H1 (cell line): ENCODE data around the gene SLC39A11. TPM values are rescaled to one million over a fixed set of nuclear protein-coding genes. Genes with fewer than 3 reads are reported as not detected.

Experiments used
- GABPA ChIP-seq: IDR thresholded peaks from 2 replicates; pipeline ENCODE4 v1.6.1; 2011; ENCODE audit warnings: mild to moderate bottlenecking, low read length, moderate library complexity, borderline replicate concordance; ENCODE audit not compliant: insufficient read depth
- TAF7 ChIP-seq: optimal IDR thresholded peaks from 2 replicates; pipeline ENCODE3; 2011; ENCODE audit warnings: low read depth, mild to moderate bottlenecking, inconsistent platforms, low read length, moderate library complexity, borderline replicate concordance
- polyA plus RNA-seq, 7 experiments: library from polyadenylated mRNA; depleted of rRNA in 3 of 7; stranded (reverse) in 5 of 7; unstranded in 2 of 7; fragments of >200 nt in 5 of 7; fragments of 200-250 nt in 2 of 7; gene quantifications; 1 replicate in 5 of 7; 2 replicates in 1 of 7; 4 replicates in 1 of 7; pipeline versions ENCODE4 v1.2.1 to v1.2.3, GENCODE V29; 2011 to 2013; ENCODE audit warnings: missing spikeins in 2 of 7, mixed read lengths in 2 of 7
- total RNA-seq: library from RNA; stranded (reverse); fragmentation: NEBNext Ultra II Directional; extraction: Animal tissue kit (Norgen Biotek cat#: 25700); gene quantifications from 2 replicates; pipeline ENCODE4 v1.2.1, GENCODE V29; 2021
- TF ChIP-seq, protein P1 (sequence below): fragments of 300-600 bp; sonication (generic); IDR thresholded peaks from 2 replicates; pipeline ENCODE4 v1.7.1; 2012; ENCODE audit warnings: low read length, moderate library complexity, mild to moderate bottlenecking, inconsistent platforms; ENCODE audit not compliant: insufficient replicate concordance

The SLC39A11 gene
- total and polyA plus RNA-seq, 2 of the 8 experiments (the other 6 are each of a cell fraction or from before 2014, with no cell fraction given) = 12.2 to 19.6 TPM

DNA sequence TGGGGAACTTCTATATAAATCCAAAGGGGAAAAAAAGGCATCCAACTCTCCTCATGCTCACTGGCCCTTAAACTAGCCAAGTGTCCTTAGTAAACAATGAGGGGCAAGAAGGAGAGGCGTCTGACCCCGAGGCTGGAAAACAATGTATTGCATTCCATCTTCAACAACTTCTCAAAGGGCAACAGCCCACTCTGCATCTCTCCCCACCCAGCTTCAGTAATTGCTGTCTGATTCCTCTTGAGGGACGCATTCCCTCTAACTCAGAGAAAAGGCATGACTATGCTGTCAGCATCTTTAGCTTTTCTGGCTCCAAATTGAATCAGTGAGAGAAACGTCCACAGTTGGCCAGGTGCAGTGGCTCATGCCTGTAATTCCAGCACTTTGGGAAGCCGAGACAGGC, 145.8 kb downstream of the SLC39A11 start (continued):
- TF ChIP-seq, protein P1, sequence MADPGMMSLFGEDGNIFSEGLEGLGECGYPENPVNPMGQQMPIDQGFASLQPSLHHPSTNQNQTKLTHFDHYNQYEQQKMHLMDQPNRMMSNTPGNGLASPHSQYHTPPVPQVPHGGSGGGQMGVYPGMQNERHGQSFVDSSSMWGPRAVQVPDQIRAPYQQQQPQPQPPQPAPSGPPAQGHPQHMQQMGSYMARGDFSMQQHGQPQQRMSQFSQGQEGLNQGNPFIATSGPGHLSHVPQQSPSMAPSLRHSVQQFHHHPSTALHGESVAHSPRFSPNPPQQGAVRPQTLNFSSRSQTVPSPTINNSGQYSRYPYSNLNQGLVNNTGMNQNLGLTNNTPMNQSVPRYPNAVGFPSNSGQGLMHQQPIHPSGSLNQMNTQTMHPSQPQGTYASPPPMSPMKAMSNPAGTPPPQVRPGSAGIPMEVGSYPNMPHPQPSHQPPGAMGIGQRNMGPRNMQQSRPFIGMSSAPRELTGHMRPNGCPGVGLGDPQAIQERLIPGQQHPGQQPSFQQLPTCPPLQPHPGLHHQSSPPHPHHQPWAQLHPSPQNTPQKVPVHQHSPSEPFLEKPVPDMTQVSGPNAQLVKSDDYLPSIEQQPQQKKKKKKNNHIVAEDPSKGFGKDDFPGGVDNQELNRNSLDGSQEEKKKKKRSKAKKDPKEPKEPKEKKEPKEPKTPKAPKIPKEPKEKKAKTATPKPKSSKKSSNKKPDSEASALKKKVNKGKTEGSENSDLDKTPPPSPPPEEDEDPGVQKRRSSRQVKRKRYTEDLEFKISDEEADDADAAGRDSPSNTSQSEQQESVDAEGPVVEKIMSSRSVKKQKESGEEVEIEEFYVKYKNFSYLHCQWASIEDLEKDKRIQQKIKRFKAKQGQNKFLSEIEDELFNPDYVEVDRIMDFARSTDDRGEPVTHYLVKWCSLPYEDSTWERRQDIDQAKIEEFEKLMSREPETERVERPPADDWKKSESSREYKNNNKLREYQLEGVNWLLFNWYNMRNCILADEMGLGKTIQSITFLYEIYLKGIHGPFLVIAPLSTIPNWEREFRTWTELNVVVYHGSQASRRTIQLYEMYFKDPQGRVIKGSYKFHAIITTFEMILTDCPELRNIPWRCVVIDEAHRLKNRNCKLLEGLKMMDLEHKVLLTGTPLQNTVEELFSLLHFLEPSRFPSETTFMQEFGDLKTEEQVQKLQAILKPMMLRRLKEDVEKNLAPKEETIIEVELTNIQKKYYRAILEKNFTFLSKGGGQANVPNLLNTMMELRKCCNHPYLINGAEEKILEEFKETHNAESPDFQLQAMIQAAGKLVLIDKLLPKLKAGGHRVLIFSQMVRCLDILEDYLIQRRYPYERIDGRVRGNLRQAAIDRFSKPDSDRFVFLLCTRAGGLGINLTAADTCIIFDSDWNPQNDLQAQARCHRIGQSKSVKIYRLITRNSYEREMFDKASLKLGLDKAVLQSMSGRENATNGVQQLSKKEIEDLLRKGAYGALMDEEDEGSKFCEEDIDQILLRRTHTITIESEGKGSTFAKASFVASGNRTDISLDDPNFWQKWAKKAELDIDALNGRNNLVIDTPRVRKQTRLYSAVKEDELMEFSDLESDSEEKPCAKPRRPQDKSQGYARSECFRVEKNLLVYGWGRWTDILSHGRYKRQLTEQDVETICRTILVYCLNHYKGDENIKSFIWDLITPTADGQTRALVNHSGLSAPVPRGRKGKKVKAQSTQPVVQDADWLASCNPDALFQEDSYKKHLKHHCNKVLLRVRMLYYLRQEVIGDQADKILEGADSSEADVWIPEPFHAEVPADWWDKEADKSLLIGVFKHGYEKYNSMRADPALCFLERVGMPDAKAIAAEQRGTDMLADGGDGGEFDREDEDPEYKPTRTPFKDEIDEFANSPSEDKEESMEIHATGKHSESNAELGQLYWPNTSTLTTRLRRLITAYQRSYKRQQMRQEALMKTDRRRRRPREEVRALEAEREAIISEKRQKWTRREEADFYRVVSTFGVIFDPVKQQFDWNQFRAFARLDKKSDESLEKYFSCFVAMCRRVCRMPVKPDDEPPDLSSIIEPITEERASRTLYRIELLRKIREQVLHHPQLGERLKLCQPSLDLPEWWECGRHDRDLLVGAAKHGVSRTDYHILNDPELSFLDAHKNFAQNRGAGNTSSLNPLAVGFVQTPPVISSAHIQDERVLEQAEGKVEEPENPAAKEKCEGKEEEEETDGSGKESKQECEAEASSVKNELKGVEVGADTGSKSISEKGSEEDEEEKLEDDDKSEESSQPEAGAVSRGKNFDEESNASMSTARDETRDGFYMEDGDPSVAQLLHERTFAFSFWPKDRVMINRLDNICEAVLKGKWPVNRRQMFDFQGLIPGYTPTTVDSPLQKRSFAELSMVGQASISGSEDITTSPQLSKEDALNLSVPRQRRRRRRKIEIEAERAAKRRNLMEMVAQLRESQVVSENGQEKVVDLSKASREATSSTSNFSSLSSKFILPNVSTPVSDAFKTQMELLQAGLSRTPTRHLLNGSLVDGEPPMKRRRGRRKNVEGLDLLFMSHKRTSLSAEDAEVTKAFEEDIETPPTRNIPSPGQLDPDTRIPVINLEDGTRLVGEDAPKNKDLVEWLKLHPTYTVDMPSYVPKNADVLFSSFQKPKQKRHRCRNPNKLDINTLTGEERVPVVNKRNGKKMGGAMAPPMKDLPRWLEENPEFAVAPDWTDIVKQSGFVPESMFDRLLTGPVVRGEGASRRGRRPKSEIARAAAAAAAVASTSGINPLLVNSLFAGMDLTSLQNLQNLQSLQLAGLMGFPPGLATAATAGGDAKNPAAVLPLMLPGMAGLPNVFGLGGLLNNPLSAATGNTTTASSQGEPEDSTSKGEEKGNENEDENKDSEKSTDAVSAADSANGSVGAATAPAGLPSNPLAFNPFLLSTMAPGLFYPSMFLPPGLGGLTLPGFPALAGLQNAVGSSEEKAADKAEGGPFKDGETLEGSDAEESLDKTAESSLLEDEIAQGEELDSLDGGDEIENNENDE = no peak
- TF ChIP-seq GABPA (no peak), TAF7 (no peak)
